ENCODE results near the gene SWAP70.
"Not testable (repeated sequence)": the region's sequence is repeated elsewhere in the genome, so short reads cannot be mapped to it uniquely, and the experiment has no call there.

Gene SWAP70

DNA sequence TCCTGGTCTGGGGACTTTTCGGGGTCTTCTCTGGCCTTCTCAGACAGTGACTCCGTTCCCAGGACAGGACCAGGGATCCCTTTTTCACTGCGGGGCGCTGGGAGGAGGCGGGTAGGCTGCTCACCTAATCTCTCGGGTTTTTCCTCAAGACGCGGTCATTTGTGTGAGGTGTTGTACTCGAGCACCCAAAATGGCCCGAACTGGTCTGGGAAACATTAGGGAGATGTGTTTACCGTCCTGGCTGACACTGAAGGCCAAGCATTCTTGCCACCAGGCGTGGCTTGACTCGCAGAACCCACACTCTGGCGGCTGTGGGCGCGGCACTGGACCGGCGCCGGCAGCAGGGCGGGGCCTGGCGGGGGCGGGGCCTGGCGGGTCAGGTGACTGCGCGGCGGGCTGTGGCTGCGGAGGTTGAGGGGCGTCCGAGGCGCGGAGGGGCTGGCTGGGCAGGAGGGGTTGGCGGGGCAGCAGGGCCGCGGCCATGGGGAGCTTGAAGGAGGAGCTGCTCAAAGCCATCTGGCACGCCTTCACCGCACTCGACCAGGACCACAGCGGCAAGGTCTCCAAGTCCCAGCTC is at the start of gene SWAP70:
Gene SWAP70, plus strand, starts transcription at position 379 of the 577 bp plus-strand sequence. Its CDS starts 103 bp downstream, at position 482.
- DNase-seq (ENCODE audit: low read depth in 2 of 2, low spot score in 1 of 2), result peak; percentile 51 to 61

- DNase-seq (ENCODE audit: low read depth in 2 of 2, low spot score in 1 of 2), result no peak
These were observed 48.8 kb upstream of the SWAP70 start for GRCh38 chr11:9615031-9615451.

DNA sequence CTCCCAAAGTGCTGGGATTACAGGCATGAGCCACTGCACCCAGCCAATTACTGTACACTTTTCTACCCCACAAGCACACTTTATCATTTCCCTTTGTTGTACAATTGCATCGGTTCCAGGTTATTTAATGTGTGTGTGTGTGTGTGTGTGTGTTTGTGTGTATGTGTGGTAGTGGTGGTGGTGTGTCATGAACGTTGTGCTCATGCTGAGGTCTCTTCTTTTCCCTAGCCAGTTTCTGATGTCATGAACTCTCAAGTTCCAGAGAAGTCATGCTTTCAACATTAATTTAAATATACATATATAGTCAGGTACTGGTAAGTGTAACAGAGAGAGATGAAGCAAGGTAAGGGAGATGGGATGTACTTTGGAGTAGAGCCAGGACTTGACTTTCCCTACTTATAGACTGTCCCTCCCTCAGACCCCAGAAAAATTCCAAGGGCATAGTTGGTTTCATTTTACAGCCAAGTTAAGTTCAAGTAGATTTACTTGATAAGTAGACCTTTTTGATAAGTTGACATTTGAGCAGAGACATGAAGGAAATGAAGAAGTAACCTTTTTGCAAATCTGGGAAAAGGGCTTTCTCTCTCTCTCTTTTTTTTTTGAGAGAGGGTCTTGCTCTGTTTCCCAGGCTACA is 47.7 kb upstream of the SWAP70 start:
- no peak for DNase-seq (ENCODE audit: low read depth in 2 of 2, low spot score in 1 of 2)

DNA sequence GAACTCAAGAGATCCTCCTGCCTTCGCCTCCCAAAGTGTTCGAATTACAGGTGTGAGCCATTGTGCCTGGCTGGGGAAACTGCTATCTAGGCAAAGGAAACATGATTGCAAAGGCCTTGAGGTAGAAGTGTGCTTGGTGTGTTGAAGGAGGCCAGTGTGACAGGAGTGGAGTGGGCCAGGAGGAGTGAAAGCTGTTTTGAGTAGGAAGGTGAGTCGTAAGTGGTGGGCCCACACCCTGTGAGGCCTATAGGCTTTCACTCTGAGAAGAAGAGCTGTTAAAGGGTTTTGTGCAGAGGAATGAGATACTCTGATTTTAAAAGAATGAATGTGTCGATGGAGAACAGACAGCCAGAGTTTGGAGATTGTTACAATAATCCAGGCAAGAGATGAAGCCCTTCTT is 47.0 kb upstream of the SWAP70 start:
- no peak for DNase-seq (ENCODE audit: low read depth in 2 of 2, low spot score in 1 of 2)

DNA sequence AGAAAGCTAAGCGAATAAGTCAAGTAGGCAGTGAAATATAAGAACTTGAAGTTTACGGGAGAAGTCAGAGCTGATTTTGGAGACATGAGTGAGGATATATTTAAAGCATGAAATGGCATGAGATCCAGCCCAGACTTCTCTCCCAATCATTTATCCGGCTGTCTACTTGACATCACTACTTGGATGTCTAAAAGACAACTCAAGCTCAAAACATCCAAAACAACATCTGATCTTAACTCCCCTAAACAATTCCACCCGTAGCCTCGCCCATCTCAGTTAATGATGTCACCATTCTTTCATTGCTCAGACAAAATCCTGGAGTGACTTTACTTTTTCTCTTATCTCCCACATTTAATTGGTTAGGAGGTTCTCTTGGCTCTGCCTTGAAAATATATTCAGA is 45.9 kb upstream of the SWAP70 start:
- DNase-seq (ENCODE audit: low read depth in 2 of 2, low spot score in 1 of 2), result no peak

- DNase-seq (ENCODE audit: low read depth in 2 of 2, low spot score in 1 of 2), result no peak
These were observed 44.9 kb upstream of the SWAP70 start for GRCh38 chr11:9619004-9619403.

GRCh38 chr11:9619971-9620370 is 43.9 kb upstream of the SWAP70 start:
- DNase-seq (ENCODE audit: low read depth in 2 of 2, low spot score in 1 of 2), result no peak

- not testable (repeated sequence) for DNase-seq (ENCODE audit: low read depth in 2 of 2, low spot score in 1 of 2)
These were observed 41.5 kb upstream of the SWAP70 start for GRCh38 chr11:9622353-9622752.

GRCh38 chr11:9623053-9623452 is 40.8 kb upstream of the SWAP70 start:
- not testable (repeated sequence) for DNase-seq (ENCODE audit: low read depth in 2 of 2, low spot score in 1 of 2)

DNA sequence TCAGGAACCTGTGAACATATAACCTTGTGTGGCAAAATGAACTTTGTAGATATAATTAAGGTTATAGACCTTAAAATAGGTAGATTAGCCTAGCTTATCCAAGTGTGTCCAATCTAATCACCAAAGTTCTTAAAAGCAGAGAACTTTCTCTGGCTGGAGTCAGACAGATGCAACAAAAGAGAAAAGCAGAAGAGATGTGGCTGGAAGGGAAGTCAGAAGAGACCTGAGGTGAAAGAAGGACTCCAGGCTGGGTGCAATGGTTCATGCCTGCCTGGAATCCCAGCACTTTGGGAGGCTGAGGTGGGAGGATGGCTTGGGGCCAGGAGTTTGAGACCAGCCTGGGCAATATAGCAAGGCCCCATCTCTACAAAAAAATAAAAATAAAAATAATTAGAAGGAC is 39.4 kb upstream of the SWAP70 start:
- DNase-seq (ENCODE audit: low read depth in 2 of 2, low spot score in 1 of 2), result no peak

DNA sequence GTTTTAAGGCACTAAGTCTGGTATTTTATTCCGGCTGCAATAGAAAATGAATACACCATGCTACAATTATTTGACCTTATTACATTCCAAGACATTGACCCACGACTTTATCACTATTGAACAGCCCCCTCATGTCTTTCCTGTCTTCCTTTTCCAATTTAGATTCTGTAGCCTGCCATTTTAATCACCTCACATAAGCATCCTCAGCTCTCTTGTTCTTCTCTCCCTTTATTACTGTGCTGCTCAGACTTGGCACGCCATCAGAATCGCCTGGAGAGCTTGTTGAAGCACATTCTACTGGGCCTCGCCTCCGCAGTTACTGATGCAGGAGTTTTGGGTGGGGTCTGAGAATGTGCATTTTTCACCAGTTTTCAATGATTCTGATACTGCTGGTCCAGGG is 38.7 kb upstream of the SWAP70 start:
- DNase-seq (ENCODE audit: low read depth in 2 of 2, low spot score in 1 of 2), result no peak

DNA sequence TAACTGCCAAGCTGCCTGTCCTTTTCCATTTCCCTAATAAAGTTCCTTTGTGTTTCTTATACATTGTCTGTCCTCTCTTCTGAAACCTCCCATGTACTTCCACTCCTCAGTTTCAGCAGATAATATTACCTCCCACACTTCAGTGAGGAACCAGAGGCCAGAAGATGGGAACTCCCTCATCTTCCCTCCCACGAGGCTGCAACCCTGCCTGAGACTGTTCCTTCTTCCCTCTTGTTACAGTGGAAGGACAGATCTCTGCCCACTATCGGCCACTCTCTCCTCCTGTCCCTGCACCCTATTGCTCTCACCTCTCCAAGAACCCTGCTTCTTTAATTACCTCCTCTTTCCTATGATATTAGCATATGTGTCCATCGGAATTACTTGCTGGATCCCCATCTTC is 38.1 kb upstream of the SWAP70 start:
- no peak for DNase-seq (ENCODE audit: low read depth in 2 of 2, low spot score in 1 of 2)

- DNase-seq (ENCODE audit: low read depth in 2 of 2, low spot score in 1 of 2), result no peak
These were observed 37.1 kb upstream of the SWAP70 start for GRCh38 chr11:9626496-9627394.

DNA sequence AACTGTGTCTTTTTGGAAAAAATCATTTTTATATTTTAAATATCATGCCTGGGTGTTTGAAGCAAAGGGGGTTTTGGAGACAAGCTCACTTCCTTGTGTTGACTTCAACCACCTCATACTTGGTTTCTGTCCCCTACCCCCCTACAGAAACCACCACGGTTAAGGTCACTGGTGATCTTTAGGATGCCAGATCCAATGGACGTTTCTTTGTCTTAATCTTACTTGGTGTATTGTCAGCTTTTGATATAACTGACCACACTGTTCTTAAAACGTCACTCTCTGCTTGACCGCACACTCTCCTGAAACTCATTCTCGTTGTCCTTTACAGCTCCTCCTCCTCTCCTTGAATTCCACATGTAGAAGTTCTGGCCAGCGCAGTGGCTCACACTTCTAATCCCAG is 34.8 kb upstream of the SWAP70 start:
- no peak for DNase-seq (ENCODE audit: low read depth in 2 of 2, low spot score in 1 of 2)

- DNase-seq (ENCODE audit: low read depth in 2 of 2, low spot score in 1 of 2), result no peak
These were observed 30.2 kb upstream of the SWAP70 start for GRCh38 chr11:9633679-9634078.

- DNase-seq (ENCODE audit: low read depth in 2 of 2, low spot score in 1 of 2), result no peak
These were observed 27.2 kb upstream of the SWAP70 start for GRCh38 chr11:9636691-9637090.

- no peak for DNase-seq (ENCODE audit: low read depth in 2 of 2, low spot score in 1 of 2)
These were observed 24.8 kb upstream of the SWAP70 start for GRCh38 chr11:9639099-9639498.

DNA sequence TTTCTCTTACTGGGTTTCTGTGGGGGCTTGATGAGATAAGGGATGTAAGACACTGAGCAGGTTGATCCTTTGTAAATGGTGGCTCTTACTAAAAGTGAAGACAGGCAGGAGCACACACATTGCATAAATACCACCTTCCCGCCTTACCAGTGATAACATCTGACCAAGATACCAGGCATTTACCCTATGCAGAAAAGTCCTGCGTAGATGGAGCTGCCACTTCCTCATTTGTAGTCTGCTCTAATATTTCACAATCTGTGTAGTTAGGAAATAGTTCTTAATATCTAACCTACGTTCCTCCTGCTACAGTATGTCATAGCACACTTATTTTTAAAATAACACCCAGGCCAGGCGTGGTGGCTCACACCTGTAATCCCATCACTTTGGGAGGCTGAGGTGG is 23.9 kb upstream of the SWAP70 start:
- no peak for DNase-seq (ENCODE audit: low read depth in 2 of 2, low spot score in 1 of 2)

DNA sequence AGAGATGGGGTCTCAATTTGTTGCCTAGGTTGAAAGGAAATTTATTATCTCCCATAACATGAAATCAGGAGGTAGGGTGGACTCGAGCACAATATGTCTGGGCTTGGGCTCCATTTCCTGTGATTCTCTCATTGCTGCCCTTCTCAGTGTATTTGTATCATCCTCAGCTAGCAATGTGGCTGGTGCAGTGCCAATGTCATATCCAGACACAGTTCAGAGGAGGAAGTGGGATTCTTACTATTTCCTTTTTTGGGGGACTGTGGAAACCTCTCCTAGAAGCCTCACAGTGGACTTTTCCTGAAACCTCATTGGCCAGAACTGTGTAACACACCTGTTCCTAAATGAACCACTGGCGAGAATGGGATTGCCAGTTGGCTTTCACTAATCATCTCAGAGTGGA is 21.0 kb upstream of the SWAP70 start:
- no peak for DNase-seq (ENCODE audit: low read depth in 2 of 2, low spot score in 1 of 2)

DNA sequence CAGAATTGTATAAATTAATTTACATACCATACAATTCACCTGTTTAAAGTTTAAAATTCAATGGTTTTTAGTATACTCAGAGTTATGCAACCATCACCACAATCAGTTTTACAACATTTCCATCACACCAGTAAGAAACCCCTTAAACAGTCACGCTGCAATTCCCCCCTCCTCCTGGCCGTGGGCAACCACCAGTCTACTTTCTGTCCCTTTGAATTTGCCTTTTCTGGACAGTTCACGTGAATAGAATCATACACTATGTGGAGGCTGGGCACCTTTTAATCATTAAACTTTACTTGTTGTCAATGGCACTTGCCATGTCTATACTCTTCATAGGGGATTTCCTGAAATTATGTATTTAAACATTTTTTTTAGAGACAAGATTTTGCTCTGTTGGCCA is 20.1 kb upstream of the SWAP70 start:
- no peak for DNase-seq (ENCODE audit: low read depth in 2 of 2, low spot score in 1 of 2)

GRCh38 chr11:9645881-9646280 is 18.0 kb upstream of the SWAP70 start:
- DNase-seq (ENCODE audit: low read depth in 2 of 2, low spot score in 1 of 2), result no peak

DNA sequence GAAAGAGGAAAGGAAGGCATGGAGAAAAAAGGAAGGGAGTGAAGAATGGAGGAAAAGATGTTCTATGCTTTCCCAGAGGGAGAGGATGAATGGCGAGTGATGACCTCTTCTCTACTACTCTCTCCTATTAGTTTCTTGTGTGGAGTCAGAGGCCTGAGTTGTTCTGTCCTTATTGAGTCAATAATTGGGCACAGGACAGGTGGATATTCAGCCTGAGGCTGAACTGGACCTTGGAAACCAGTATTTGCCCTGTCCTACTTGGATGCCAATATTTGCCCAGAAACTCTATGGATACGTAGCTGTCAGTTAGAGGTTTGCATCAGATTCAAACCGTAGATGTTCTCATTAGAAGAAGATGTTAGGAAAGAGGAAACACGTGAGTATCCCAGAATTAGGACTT is 17.6 kb upstream of the SWAP70 start:
- no peak for DNase-seq (ENCODE audit: low read depth in 2 of 2, low spot score in 1 of 2)

All from stimulated activated CD8-positive, alpha-beta memory T cell treated with anti-CD3 and anti-CD28 coated beads, Interleukin-4, amount 100 ng/mL, for 4 hours (primary cell).